ENCODE measurements around the gene CYP24A1. TPM values are rescaled to one million over a fixed set of nuclear protein-coding genes. Genes with fewer than 3 reads are reported as not detected.
A peak's percentile ranks its signal among the peaks of the same experiment; 100 is the strongest.

CYP24A1 gene
- total RNA-seq, 2 donors from 2014 or later: 0.07 to 0.08 TPM

DNA sequence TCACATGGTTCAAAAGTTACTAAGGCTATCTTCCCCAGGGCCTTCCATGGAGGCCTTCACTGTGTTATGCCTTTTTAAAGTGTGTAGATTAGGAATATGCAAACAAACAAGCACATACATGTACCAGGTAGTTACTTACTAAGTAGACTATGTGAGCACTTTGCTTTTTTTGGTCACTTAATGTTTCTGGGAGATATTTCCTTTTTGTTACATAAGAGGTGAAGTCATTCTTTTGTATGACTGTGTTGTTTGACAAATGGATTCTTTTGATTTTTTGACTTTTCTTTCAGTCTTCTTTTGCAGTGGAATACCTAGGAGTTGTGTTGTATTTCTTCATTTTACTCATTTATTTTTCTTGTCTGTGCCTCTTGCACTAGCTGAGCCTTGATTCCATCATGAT lies 63.7 kb downstream of the CYP24A1 start:
- Histone ChIP-seq H3K36me3 (no peaks in the 10 kb centered on the region), H3K9me3 (no peaks in the 10 kb centered on the region), H3K27me3 (no peaks in the 10 kb centered on the region), H3K4me1 (no peaks in the 10 kb centered on the region), H3K9ac (ENCODE audit: low read depth in 2 of 2, low read length in 2 of 2) (no peak overlapping the region), H3K27ac (no peak overlapping the region), H3K4me3 (no peak overlapping the region)
- intact Hi-C loops (cut with DNase I): no loop called here
- TF ChIP-seq, protein P1, sequence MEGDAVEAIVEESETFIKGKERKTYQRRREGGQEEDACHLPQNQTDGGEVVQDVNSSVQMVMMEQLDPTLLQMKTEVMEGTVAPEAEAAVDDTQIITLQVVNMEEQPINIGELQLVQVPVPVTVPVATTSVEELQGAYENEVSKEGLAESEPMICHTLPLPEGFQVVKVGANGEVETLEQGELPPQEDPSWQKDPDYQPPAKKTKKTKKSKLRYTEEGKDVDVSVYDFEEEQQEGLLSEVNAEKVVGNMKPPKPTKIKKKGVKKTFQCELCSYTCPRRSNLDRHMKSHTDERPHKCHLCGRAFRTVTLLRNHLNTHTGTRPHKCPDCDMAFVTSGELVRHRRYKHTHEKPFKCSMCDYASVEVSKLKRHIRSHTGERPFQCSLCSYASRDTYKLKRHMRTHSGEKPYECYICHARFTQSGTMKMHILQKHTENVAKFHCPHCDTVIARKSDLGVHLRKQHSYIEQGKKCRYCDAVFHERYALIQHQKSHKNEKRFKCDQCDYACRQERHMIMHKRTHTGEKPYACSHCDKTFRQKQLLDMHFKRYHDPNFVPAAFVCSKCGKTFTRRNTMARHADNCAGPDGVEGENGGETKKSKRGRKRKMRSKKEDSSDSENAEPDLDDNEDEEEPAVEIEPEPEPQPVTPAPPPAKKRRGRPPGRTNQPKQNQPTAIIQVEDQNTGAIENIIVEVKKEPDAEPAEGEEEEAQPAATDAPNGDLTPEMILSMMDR (IDR thresholded peaks at IDR 0.05): no peak
- no peak for DNase-seq

DNA sequence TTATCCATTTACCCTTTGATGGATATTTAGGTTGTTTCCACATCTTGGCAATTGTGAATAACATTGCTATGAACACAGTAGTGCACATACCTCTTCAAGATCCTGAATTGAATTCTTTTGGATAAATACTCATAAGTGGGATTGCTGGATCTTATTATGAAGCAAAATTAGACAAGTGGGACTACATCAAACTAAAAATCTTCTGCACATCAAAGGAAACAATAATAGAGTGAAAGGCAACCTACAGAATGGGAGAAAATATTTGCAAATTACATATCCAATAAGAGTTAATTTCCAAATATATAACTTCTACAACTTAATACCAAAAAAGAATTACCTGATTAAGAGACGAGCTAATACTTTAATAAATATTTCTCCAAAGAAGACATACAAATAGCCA lies 65.0 kb downstream of the CYP24A1 start:
- intact Hi-C loops (cut with DNase I): no loop called here

DNA sequence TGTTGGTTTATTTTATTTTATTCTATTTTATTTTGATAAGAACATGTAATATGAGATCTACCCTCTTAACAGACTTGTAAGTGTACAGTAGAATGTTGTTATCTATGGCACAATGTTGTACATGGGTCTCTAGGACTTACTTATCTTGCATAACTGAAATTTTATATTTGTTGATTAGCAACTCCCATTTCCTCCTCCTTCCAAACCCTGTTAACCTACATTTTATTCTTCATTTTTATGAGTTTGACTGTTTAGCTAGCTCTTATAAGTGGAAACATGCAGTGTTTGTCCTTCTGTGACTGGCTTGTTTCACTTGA lies 65.5 kb downstream of the CYP24A1 start:
- intact Hi-C loops (cut with DNase I): no loop called here
- Histone ChIP-seq H3K9ac (ENCODE audit: low read depth in 2 of 2, low read length in 2 of 2) (no peak overlapping the region), H3K4me1 (no peaks in the 10 kb centered on the region), H3K4me3 (no peak overlapping the region), H3K27me3 (no peaks in the 10 kb centered on the region), H3K36me3 (no peaks in the 10 kb centered on the region), H3K27ac (peak overlapping the region; percentile 9), H3K9me3 (no peaks in the 10 kb centered on the region)
- no peak for DNase-seq
- TF ChIP-seq, protein P1 (IDR thresholded peaks at IDR 0.05): no peak

More for the DNA sequence above, 65.0 kb downstream of the CYP24A1 start:
- DNase-seq: no peak
- H3K27ac ChIP-seq: no peak overlapping the region
- H3K9ac ChIP-seq (ENCODE audit: low read depth in 2 of 2, low read length in 2 of 2): no peak overlapping the region
- TF ChIP-seq, protein P1 (IDR thresholded peaks at IDR 0.05): no peak
- no peak overlapping the region for H3K4me3 ChIP-seq
- H3K27me3 ChIP-seq: no peaks in the 10 kb centered on the region
- H3K9me3 ChIP-seq: no peaks in the 10 kb centered on the region
- H3K36me3 ChIP-seq: no peaks in the 10 kb centered on the region
- H3K4me1 ChIP-seq: no peaks in the 10 kb centered on the region

DNA sequence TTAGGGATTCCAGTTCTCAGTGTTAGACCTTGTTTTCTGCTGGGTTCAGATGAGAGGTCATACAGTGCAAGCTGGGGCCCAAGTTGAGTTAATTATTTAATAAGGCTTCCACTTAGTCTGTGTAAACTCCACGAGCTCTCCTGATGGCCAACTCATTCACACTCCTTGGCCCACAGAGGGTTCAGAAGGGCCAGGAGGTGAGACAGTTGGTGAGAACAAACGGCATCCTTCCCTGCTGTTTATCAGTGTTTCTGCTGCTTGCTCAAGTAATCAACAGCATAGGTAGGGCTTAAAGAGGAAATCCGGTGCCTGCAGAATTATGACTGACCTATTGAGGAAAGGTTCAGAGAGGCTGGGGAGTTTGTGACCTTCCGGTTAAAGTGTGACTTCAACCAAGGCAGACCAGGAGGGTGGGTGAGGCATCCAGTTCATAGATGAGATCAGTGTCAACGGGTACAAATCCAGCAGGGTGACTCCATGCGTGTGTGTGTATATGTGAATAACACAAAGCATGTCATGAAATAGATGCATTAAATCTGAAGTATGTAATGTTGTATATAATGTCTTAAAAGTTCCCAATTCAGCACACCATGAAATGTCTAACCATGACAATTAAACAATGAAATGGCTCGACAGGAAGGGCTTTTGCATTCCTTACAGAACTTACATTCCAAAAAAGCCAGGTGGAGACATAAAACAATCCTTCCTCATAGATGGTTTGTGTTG lies 66.0 kb downstream of the CYP24A1 start:
- DNase-seq: peak; percentile 30
- Histone ChIP-seq H3K27me3 (no peaks in the 10 kb centered on the region), H3K9ac (ENCODE audit: low read depth in 2 of 2, low read length in 2 of 2) (no peak overlapping the region), H3K9me3 (no peaks in the 10 kb centered on the region), H3K36me3 (no peaks in the 10 kb centered on the region), H3K27ac (peak overlapping the region; percentile 9), H3K4me3 (no peak overlapping the region), H3K4me1 (no peaks in the 10 kb centered on the region)
- TF ChIP-seq, protein P1 (IDR thresholded peaks at IDR 0.05): no peak
- intact Hi-C loops (cut with DNase I): no loop called here

DNA sequence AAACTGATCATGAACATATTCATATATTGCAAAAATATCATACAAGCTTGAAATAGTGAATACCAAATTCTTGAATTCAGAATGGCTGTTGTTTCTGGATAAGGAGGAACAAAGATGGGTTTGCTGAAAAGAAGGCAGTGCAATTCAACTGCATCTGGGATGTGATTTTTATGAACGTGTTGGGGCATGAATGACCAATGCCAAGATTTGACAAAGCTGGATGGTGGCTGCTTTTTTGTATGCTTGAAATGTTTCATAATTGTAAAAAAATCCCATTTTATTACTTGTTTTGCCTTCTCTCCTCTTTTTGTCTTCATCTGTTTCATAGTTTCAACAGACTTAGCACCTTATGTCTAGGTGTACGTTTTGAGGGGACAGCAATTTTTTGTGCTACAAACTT lies 66.6 kb downstream of the CYP24A1 start:
- Histone ChIP-seq H3K27me3 (no peaks in the 10 kb centered on the region), H3K27ac (peak overlapping the region; percentile 9), H3K4me3 (no peak overlapping the region), H3K9me3 (no peaks in the 10 kb centered on the region), H3K9ac (ENCODE audit: low read depth in 2 of 2, low read length in 2 of 2) (no peak overlapping the region), H3K4me1 (no peaks in the 10 kb centered on the region), H3K36me3 (no peaks in the 10 kb centered on the region)
- no peak for DNase-seq
- TF ChIP-seq, protein P1 (IDR thresholded peaks at IDR 0.05): no peak
- intact Hi-C loops (cut with DNase I): no loop called here
